Heart left ventricle (tissue), 16 donors: Measurements from ENCODE around the gene CAND2. TPM values are rescaled to one million over a fixed set of nuclear protein-coding genes. Genes with fewer than 3 reads are reported as not detected.
A peak's percentile ranks its signal among the peaks of the same experiment; 100 is the strongest.

Experiments
- ATAC-seq, 4 donors: fragments of 200-7000 bp; cut with Tn5 transposase; one replicate each; pipeline ENCODE4 v1.9.1; 2020 to 2022; ENCODE audit warnings: moderate library complexity in 4 of 4, mild to moderate bottlenecking in 3 of 4, moderate number of reproducible peaks in 1 of 4
- DNase-seq, 5 donors: peaks; one replicate each; pipeline ENCODE4 v3.0.0-alpha.2; 2020
- H3K27ac ChIP-seq, 12 donors: fragments of 200-600 bp; sonication (generic) in 4 of 12; one replicate each; pipeline versions ENCODE4 v1.5.0 to v1.8.0; 2016 to 2022; ENCODE audit warnings: mild to moderate bottlenecking in 2 of 12
- H3K27me3 ChIP-seq, 9 donors: fragments of 200-600 bp; sonication (generic) in 2 of 9; one replicate each; pipeline versions ENCODE4 v1.5.1 to v1.8.0; 2016 to 2022; ENCODE audit warnings: mild to moderate bottlenecking in 3 of 9
- H3K36me3 ChIP-seq, 9 donors: fragments of 200-600 bp; sonication (generic) in 2 of 9; one replicate each; pipeline versions ENCODE4 v1.5.0 to v1.8.0; 2018 to 2022; ENCODE audit warnings: mild to moderate bottlenecking in 2 of 9
- H3K4me1 ChIP-seq, 12 donors: fragments of 200-600 bp; sonication (generic) in 4 of 12; one replicate each; pipeline versions ENCODE4 v1.5.0 to v1.8.0; 2016 to 2022; ENCODE audit warnings: mild to moderate bottlenecking in 3 of 12
- H3K4me3 ChIP-seq, 12 donors: fragments of 200-600 bp; sonication (generic) in 4 of 12; one replicate each; pipeline versions ENCODE4 v1.5.0 to v1.8.0; 2017 to 2022; ENCODE audit warnings: mild to moderate bottlenecking in 9 of 12, moderate library complexity in 4 of 12
- H3K9me3 ChIP-seq, 12 donors: fragments of 200-600 bp; sonication (generic) in 4 of 12; one replicate each; pipeline versions ENCODE4 v1.5.0 to v1.8.0; 2016 to 2022; ENCODE audit warnings: mild to moderate bottlenecking in 1 of 12
- CTCF ChIP-seq, 12 donors: fragments of 200-600 bp; sonication (generic) in 4 of 12; IDR thresholded peaks; one replicate each; pipeline versions ENCODE4 v1.5.0 to v1.8.0; 2018 to 2022; ENCODE audit warnings: antibody characterized with exemption in 12 of 12, mild to moderate bottlenecking in 5 of 12
- POLR2A ChIP-seq, 2 donors: fragments of 450-650 bp; IDR thresholded peaks; one replicate each; pipeline ENCODE4 v1.6.1; 2017; ENCODE audit warnings: antibody characterized with exemption in 2 of 2, mild to moderate bottlenecking in 2 of 2, moderate library complexity in 2 of 2
- WGBS, 4 donors: extraction: QIAGEN DNeasy Blood & Tissue Kit in 2 of 4; methylation state at CpG; one replicate each; pipeline versions ENCODE4 v1.1.5 to v1.1.7; 2013 to 2018; 5-methylcytosine and 5-hydroxymethylcytosine counted together
- intact Hi-C, 10 donors: fragments of 100-400 bp; cut with DNase I; formaldehyde crosslinking; loops; one replicate each; pipeline versions ENCODE4 v1.11.1 to v1.14.2; 2022
- polyA plus RNA-seq, 2 donors: library from polyadenylated mRNA; stranded (reverse); fragments of 200-250 nt; gene quantifications; one replicate each; pipeline ENCODE4 v1.2.3, GENCODE V29; 2013
- total RNA-seq, 9 donors: library from RNA; depleted of rRNA in 2 of 9; stranded (reverse); fragments of >200 nt in 2 of 9; fragmentation: NEBNext Ultra II Directional in 3 of 9; extraction: Animal tissue kit (Norgen Biotek cat#: 25700) in 3 of 9; gene quantifications; one replicate each; pipeline versions ENCODE4 v1.1.0 to v1.2.4, GENCODE V29; 2016 to 2023
- donor health status: ischemic (EF 13 %, LVEDD 7.1; RV severe dilation, severe dysfunction).
- donor health status: healthy with polysubstance abuse.
- donor health status: DM: no; HTN: yes; CAD: no.
- donor health status: DM: no; HTN: no; CAD: no.
- donor health status: ischemic (EF 25% LVEDD 6.9; RV normal size, moderate dysfunction).
- donor health status: ischemic (EF 25% LVEDD 5.7; RV mildly dilated, moderate dysfunction).
- donor health status: healthy.
- donor health status: DM: yes; HTN: yes; CAD: no.
- donor health status: ischemic (EF 35%, LVEDD 5.7; RV mildly dilated, moderate dysfunction).
- donor health status: nonischemic (EF 11% LVEDD 7.7; RV severe dilation, severe dysfunction).
- donor health status: DM: yes; HTN: yes; CAD: no.
- donor health status: PGD.
- donor health status: ischemic (EF 29% LVEDD 5.4; RV normal size, mild dysfunction).
- donor health status: nonischemic (EF 23%, LVEDD 6.1; RV moderate dilation, normal function).

CAND2 gene
- total and polyA plus RNA-seq, 11 donors = 11.7 to 87.5 (median 67.2) TPM

- peaks cover 0 to 57% (median 37%) of the 10 kb centered on the region in 9 donors for H3K36me3 ChIP-seq
- no peaks in the 10 kb centered on the region for H3K9me3 ChIP-seq
- 84 to 91% (median 89%) methylated on average over 9 of the region's 9 CpGs for WGBS, 4 donors
- H3K4me3 ChIP-seq = no peak overlapping the region
- intact Hi-C loops = loop anchor here in 3 of 10 donors (10.0 kb wide), 2 partner anchors 102 to 312 kb away; no protein-coding TSS in a partner anchor
- ATAC-seq (no peak), DNase-seq (no peak)
- no peaks in the 10 kb centered on the region for H3K27me3 ChIP-seq
- TF ChIP-seq POLR2A (IDR thresholded peaks at IDR 0.05) = no peak
- peak in 1 of 12 donors; percentile 2 for TF ChIP-seq CTCF (IDR thresholded peaks at IDR 0.05)
- H3K27ac ChIP-seq = peak overlapping the region in 10 of 12 donors; percentile 10 to 72 (median 42)
- H3K4me1 ChIP-seq = peaks cover 0 to 42% (median 17%) of the 10 kb centered on the region in 12 donors
Observed at GRCh38 chr3:12807066-12807465, 10.6 kb downstream of the CAND2 start.

GRCh38 chr3:12807601-12808359 lies 11.3 kb downstream of the CAND2 start:
- no peak for TF ChIP-seq POLR2A (IDR thresholded peaks at IDR 0.05)
- no peak for TF ChIP-seq CTCF (IDR thresholded peaks at IDR 0.05)
- Histone ChIP-seq H3K27ac (peak overlapping the region in 9 of 12 donors; percentile 10 to 72 (median 43)), H3K36me3 (peaks cover 0 to 59% (median 38%) of the 10 kb centered on the region in 9 donors), H3K4me1 (peaks cover 0 to 42% (median 17%) of the 10 kb centered on the region in 12 donors), H3K27me3 (no peaks in the 10 kb centered on the region), H3K9me3 (no peaks in the 10 kb centered on the region), H3K4me3 (no peak overlapping the region)
- DNase-seq = no peak
- no peak for ATAC-seq
- 61 to 64% (median 63%) methylated on average over 7 of the region's 7 CpGs for WGBS, 4 donors
- intact Hi-C loops = loop anchor here in 3 of 10 donors (10.0 kb wide), 2 partner anchors 103 to 313 kb away; no protein-coding TSS in a partner anchor

GRCh38 chr3:12808587-12808986 lies 12.1 kb downstream of the CAND2 start:
- Histone ChIP-seq H3K4me1 (peaks cover 0 to 42% (median 17%) of the 10 kb centered on the region in 12 donors), H3K4me3 (no peak overlapping the region), H3K27ac (peak overlapping the region in 3 of 12 donors; percentile 43 to 75 (median 54)), H3K9me3 (no peaks in the 10 kb centered on the region), H3K36me3 (peaks cover 0 to 62% (median 38%) of the 10 kb centered on the region in 9 donors), H3K27me3 (no peaks in the 10 kb centered on the region)
- DNase-seq (no peak), ATAC-seq (no peak)
- 74 to 83% (median 80%) methylated on average over 2 of the region's 2 CpGs for WGBS, 4 donors
- no peak for TF ChIP-seq CTCF (IDR thresholded peaks at IDR 0.05)
- TF ChIP-seq POLR2A (IDR thresholded peaks at IDR 0.05) = no peak
- intact Hi-C loops = loop anchor here in 3 of 10 donors (10.0 kb wide), 2 partner anchors 104 to 314 kb away; no protein-coding TSS in a partner anchor

- peaks cover 0 to 42% (median 17%) of the 10 kb centered on the region in 12 donors for H3K4me1 ChIP-seq
- WGBS, 4 donors = 94 to 100% (median 96%) methylated on average over 3 of the region's 3 CpGs
- H3K27me3 ChIP-seq = no peaks in the 10 kb centered on the region
- intact Hi-C loops = loop anchor here in 3 of 10 donors (10.0 kb wide), 2 partner anchors 104 to 314 kb away; no protein-coding TSS in a partner anchor
- H3K4me3 ChIP-seq = no peak overlapping the region
- DNase-seq = no peak
- peaks cover 0 to 62% (median 38%) of the 10 kb centered on the region in 9 donors for H3K36me3 ChIP-seq
- no peaks in the 10 kb centered on the region for H3K9me3 ChIP-seq
- ATAC-seq = no peak
- TF ChIP-seq POLR2A (IDR thresholded peaks at IDR 0.05) (no peak), CTCF (IDR thresholded peaks at IDR 0.05) (no peak)
- peak overlapping the region in 2 of 12 donors; percentile 75 to 79 for H3K27ac ChIP-seq
Observed at GRCh38 chr3:12809001-12809400, 12.5 kb downstream of the CAND2 start.
